ENCODE data around the gene CCDC192. TPM values are rescaled to one million over a fixed set of nuclear protein-coding genes. Genes with fewer than 3 reads are reported as not detected.
A peak's percentile ranks its signal among the peaks of the same experiment; 100 is the strongest.

CCDC192 gene
- polyA plus RNA-seq, 3 donors = 1.1 to 1.2 (median 1.1) TPM

DNA sequence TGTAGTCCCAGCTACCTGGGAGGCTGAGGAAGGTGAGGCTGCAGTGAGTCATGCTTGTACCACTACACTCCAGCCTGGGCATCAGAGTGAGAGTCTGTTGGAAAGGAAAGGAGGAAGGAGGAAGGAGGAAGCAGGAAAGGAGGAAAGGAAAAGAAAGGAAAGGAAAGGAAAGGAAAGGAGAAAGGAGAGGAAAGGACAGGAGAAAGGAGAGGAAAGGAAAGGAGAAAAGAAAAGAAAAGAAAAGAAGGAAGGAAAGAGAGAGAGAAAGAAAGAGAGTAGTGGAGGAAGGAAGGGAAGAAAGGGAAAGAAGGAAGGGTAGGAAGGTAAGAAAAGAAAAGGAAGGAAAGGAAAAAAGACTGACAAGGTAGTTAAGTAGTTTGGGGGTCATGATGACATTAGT lies 217.7 kb downstream of the CCDC192 start:
- DNase-seq = no peak

DNA sequence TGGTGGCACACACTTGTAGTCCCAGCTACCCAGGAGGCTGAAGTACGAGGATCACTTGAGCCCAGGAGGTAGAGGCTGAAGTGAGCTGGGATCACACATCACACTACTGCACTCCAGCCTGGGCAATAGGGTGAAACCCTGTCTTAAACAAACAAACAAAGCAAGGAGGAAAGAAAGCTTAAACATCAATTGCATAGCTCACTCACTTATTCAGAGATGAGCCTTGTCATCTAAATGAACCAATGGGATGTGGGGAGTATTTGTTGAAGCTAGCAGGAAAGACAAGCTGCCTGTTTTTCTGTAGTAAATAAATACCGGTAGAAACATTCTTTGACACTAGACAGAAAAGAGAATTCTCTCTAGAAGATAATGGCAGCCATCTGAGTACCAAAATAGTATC lies 219.4 kb downstream of the CCDC192 start:
- DNase-seq = no peak

DNA sequence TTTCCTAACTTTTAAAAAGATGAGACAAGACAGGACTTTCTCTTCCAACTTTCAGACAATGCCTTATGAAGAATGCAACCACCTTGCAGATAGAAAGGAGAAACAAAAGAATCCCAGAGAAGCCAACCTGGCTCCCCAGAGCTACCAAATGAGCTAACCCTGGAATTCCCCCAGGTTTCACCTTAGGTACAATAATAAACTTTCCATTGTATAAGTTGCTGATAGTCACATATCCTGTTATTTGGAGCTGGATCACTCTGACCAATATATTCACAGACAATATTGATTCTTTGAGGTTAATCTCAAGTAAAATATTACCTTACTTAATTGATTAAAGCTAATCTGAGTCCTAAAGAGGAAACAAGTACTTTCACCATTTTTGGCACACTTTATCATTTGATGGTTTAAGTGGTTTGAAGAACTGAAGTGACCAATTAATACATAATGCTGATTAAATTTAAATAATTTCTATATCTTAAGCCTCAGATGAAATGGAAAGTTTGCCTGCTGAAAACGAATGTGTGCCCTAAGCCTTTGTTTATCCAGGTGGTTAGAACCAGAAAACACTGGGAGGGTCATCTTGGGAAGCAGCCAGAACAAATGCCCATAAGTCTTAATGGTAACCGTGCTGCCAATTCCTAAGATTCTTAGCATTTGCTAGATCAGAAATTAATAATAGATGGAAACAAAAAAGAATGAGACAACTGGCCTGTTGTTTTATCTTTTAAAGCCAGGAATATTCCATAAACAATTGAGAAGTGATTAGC lies 220.8 kb downstream of the CCDC192 start:
- DNase-seq = no peak

DNA sequence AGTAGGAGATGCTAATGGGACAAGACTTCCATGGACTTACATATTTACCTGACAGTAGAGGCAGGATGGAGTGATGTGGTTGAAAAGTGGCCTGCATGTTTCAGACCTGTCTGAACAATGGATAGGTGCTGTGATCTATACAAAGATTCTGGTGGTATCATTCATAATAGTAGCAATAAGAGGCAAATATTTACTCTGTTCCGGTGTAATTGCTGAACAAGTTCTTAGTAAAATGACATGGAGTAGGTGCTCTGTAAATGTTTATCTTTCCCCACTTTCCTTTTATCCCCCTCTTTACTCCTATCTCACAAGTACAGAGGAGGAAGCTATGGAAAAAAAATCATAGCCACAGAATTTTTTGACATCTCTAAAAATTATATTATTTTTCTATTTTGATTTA lies 221.4 kb downstream of the CCDC192 start:
- DNase-seq = no peak

DNA sequence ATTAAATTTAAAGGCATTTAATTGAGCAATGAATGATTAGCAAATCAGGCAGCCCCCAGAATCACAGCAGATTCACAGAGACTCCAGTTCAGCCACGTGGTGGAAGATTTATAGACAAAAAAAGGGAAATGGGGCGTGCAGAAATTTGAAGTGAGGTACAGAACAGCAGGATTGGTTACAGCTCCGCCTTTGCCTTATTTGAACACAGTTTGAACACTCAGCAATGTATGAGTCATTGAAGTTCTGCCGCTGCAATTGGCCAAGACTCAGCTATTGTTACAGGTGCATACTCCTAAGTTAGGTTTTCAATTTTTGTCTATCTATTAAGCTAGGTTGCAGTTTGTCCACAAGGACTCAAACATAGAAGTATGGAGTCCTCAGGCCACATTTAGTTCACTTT lies 222.7 kb downstream of the CCDC192 start:
- DNase-seq = no peak

DNA sequence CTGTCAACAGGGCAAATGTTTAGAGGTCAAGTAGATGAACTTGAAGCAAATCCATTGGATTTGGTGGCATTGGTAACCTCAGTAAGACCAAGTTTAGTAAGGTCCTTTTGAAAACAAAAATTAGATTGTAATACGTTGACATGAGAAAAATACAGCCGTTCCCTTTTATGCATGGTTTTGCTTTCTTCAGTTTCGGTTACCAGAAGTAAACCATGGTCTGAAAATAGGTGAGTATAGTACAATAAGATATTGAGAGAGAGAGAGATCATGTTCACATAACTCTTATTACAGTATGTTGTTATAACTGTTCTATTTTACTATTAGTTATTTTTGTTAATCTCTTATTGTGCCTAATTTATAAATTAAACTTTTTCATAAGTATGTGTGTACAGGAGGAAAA lies 223.8 kb downstream of the CCDC192 start:
- no peak for DNase-seq

DNA sequence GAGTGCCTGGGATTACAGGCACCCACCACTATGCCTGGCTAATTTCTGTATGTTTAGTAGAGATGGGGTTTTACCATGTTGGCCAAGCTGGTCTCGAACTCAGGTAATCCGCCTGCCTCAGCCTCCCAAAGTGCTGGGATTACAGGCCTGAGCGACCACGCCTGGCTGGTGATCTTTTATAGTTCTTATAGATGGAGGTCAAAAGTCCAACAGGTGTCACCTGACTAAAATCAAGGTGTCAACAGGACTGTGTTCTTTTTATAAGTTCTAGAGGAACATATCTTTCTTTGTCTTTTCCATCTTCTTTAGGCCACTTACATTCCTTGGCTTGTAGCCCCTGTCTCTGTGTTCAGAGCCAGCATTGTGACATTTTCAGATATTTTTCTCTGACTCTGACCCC lies 224.9 kb downstream of the CCDC192 start:
- DNase-seq = no peak

DNA sequence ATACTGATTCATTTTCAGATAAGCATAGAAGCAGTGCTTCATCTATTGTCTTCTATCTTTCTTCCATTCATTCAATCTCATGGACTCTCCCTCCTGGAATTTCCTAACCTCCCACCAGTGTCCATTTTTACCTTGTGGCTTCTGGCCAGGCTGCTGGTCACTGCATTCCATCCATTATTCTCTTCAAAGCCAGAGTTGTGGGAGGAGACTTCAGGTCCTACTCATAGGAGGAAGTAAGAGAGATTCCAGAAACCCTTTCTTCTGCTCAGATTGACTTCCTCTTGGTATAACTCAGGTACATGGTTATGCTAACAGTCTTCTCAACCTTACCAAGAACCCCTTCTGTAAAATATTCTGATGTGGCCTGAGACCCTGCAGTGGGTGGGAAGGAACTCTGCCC lies 227.1 kb downstream of the CCDC192 start:
- DNase-seq = no peak

DNA sequence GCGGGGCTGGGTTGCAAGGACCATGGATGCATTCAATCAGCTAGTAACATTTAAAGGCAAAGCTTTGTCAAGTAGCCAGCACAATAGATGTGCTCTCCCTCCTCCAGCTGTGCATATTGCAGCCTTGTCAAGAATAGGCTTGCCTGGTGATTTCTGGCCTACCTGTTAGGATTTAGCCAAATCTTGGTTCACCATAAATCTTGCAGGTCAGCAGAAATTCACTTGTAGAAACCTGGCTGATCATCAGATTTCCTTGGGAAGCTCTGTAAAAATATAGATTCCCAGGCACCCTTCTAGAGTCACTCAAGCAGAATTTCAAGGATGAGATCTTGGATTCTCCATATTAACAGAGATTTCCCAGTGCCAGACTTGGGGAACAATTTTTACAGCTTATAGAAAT lies 228.2 kb downstream of the CCDC192 start:
- no peak for DNase-seq

DNA sequence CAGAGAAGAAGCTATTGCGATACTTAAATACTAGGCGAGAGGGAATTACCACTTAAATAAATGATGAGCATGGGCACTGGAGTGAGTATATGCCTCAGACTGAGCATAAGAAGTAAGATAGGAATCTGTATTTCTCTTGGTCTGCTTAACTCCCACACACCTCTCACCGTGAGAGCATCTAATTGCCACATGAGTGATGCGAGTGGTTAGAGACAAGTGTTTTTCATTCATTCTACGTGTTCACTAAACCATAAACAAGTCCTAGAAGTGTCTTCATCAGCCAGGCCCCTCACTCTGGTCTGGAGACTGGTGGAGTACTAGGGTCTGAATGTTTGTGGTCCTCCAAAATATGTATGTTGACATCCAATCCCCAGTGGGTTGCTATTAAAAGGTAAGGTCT lies 230.2 kb downstream of the CCDC192 start:
- DNase-seq = no peak

DNA sequence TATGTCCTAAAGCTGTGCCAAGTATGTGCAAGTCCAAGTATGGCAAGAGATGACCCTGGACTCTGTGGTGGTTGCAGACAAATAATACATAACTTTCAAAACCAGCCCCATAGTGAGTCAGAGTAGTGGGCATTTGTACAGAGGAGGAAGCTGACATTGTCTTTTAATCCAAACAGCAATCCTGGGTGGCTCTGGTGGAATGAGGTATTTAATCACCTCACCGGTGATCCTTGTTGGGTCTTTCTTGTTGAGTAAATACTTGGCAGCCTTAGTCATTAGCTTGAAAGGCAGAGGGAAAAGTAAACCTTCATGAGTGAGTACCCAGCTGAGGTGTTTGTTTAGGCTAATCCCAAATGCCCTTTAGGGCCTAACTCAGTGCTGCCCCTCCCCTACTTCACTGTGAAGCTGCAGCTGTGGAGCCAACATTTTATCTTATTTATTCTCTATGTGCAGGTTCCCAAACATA lies 231.6 kb downstream of the CCDC192 start:
- no peak for DNase-seq

DNA sequence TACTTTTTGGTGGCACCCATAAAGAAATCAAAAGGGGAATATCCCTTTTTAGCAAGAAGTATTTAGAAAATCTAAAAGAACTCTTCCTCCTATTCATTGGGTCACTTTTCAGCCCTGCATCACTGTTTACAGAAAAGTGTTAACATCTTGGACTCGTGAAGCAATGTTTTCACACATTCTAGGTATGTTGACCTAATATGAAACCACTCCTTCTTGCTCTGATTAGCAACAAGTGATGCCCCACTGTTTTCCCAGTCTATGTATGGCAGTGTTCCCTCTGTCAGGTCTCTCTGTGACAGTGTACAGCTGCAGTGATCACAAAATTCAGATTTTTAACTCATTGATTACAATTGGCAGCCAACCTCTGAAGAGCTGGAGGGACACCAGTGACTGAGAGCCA lies 232.2 kb downstream of the CCDC192 start:
- no peak for DNase-seq

DNA sequence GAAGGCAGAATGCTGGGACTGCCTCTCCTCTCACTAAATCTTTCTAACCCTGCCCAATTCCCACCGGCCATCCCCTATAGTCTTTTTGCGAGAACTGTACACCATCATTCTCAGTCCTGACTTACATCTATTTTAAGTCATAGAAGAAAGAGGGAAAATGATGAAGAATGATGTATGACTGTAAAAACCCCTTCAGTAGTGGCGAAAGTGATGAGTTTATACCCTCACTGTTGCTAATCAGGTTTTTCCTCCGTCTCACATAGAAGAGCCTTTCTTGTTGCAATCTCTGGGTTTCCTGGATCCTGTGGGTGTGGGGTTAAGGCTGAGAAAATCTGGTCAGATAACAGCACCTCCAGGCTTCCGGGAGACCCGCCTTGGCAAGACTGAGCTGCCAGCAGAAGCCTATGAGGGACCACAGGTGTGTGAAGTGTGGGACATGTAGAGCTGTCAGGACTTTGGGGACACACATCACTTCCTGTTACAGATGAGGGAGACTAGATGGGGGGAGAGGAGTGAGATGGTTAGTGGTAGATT lies 233.3 kb downstream of the CCDC192 start:
- no peak for DNase-seq

DNA sequence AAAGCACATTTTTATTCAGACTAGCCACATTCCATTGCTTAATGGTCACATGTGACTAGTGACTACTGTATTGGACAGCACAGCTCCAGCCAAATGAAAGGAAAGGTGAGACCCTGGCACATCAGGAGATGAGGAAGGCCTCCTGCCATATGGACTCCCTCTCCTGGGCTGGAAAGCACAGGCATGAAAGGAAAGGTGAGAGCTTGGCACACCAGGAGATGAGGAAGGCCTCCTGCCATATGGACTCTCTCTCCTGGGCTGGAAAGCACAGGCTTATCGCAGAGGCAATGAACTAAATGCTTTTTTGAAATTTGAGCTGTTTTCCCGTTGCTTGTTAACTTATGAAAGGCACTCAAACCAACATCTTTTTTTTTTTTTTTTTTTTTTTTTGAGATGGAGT lies 235.6 kb downstream of the CCDC192 start:
- no peak for DNase-seq

DNA sequence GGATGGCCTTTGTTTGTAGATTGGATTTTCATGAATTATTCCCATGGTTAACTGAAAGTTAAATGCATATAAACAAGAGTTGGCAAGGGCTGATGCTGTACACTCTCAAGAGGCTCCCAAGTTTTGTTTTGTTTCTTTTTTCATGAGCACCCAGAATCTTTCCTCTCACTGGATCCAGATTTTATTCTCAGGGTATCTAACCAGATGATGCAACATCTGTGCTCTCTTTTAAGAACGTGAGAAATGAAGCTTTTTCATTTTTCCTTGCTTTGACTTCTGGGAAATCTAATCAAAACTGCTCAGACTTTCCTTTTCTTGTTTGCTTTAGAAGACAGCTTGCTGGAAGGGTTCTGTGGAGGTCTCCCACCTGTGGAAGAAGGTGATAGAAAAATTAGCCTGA lies 237.7 kb downstream of the CCDC192 start:
- DNase-seq = no peak

DNA sequence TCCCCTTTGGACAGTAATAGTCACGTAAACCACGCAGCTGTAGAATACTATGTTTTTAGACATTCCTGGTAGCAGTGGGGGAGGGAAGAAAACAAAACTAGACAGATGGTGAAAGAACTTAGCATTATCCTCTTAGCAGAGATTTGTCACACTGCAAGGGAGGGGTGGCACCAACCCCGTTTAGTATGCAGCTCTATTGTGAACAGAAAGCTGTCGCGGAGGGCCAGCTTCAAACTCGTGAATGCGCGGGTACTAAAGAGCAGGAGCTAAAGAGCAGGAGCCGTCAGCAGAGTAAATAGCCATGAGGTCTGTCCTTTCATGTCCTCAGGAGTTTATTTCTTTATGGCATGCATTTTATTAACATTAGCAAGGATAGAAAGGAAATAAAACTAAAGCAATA lies 238.5 kb downstream of the CCDC192 start:
- no peak for DNase-seq

DNA sequence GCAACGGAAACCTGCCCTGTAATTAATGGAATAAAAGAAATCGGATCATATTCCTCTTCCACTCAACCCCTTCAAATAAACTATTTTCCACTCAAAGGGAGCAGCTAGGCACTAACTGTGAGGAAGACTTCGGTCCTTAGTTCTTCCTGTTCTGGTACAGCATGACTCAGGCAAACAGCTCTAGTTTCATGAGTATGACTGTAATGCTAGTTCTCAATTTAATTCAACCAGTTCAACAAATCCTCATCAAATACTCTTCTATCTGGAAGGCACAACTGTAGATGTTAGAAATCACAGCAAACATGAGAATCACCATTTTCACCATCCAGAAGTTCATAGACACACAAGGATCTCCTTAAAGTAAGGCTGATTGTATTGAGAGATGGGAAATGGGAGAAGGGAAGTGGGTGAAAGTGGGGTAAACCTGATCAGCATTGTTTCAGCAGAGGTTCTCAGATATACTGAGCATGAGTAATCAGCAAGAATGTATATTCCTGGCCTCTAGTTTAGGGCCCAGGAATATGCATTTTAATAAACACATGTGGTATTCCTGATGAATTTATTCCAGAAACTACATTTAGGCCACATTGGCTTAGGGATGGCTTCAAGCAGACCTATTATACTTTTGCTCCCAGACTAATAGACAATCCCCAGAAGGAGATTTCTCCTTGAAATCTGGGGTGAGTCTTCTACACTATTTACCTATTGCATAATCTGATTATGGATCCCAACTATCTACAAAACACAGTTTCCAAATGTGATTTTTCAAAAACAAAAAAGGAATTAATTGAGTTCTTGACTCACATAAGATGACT lies 239.3 kb downstream of the CCDC192 start:
- no peak for DNase-seq

DNA sequence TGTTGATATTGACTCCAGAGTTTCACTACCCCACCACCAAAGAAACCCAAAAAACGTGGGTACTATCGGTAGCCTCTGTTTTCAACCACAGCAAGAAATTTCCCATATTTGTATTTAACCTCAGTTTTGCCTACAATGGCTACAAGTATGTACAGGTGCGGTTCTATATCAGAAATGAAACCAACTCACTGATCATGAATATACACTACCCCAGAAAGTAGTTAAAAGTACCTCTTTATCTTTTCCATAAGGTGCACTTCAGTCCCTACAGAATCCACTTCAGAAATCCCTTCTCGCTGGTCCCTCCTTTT lies 239.8 kb downstream of the CCDC192 start:
- no peak for DNase-seq

DNA sequence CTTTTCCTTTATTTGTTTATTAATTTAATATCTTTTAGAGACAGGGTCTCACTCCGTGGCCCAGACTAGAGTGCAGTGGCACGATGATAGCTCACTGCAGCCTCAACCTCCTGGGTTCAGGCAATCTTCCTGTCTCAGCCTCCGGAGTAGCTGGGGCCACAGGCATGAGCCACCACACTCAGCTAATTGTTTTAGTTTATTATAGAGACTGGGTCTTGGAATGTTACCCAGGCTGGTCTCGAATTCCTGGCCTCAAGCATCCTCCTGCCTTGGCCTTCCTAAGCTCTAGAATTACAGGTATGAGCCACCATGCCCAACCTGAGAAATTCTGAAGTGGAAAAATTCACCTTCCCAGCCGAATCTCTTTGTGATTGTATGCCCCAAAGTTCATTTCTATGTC lies 240.9 kb downstream of the CCDC192 start:
- no peak for DNase-seq

DNA sequence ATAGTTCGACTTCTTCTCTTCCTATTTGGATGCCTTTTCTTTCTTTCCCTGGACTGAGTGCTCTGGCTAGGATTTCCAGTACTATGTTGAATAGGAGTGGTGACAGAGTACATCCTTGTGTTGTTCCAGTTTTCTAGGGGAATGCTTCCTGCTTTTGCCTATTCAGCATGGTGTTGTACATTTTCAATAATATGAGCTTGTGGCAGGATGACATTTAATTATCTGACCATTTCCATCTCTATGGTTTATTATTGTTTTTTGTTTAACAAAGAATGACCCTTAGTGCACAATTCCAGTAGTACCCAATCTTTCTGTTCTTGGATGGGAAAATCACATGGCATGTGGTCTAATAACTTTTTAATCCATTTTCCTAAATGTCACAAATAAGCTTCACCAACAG lies 244.8 kb downstream of the CCDC192 start:
- DNase-seq = no peak

DNA sequence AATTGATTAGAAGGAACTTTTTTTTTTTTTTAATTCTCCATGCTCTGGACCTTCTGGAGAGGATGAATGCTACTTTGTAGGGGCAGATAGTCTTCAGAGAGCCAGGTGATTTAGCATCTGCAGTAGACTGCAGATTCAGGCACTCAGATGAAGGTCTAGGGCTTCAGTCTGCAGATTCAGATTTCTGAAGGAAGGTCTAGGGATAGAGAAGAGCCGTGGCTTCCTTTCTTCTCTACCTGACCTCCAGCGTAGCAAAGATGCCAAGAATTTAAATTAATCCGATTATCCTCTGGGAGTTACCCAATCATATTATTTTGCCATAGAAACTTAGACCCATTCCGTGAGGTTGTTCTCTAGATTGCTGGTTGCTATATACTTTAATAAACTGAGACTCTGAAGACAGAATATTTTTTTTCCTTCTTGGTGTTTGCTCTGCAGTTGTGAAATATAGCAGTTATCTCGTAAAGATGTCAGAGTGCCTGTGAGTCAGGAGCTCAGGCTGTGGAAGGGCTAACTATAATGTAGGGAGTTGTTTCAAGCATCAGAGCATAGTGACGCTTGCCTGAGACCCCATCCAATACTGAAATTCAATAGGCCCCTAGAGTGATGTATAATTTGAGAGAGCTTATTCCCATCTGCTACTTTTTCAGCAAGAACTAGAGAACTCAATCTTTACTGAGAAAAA lies 247.7 kb downstream of the CCDC192 start:
- DNase-seq = peak; percentile 28

DNA sequence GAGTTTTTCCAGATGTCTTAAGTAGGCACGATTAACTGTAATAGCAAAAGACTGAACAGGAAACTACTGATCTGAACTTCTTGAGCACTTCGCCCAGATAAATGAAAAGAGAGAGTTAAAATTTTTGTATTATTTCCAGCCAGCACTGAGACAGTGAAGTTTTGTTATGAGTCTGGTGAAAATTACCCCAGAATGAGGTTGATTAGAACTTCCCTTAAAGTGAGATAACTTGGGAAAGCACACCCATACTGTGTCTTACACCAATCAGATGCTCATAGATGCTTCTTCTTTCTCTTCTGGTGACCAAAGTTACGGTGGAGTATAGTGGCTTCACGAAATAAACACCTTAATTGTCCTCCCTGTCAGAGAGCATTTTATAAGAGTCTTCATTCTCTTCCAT lies 248.6 kb downstream of the CCDC192 start:
- DNase-seq = no peak

DNA sequence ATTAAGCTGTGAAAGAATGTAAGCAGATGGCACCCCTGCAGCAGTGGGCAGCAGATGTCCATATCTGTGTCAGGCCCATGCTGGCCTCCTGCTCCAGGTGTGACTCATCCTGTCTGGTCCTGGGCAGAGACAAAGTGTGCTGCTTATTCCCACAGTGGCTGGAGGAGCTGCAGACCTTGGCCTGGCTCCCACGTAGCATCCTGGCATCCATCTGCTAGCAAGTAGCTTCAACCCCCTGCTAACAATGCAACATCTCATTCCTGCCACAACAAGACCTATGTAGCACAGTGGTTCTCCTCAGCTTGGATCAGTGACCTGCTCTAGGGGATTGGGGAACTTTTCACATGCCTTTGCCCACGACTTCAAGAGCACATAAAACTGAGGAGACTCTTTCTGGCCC lies 254.0 kb downstream of the CCDC192 start:
- no peak for DNase-seq
